Breast epithelium (tissue), 3 donors: ENCODE results near the gene RBM38.

ENCODE experiments used
- POLR2A ChIP-seq: fragments of 450-650 bp; IDR thresholded peaks from one replicate; pipeline ENCODE4 v1.6.1; 2016; ENCODE audit warnings: antibody characterized with exemption, mild to moderate bottlenecking, moderate library complexity
- TF ChIP-seq, protein P1 (sequence below), 3 donors: fragments of 450-650 bp; IDR thresholded peaks; one replicate each; pipeline ENCODE4 v1.5.1; 2016 to 2017; ENCODE audit warnings: antibody characterized with exemption in 3 of 3, mild to moderate bottlenecking in 3 of 3, moderate library complexity in 3 of 3

- TF ChIP-seq POLR2A, result no peak
- TF ChIP-seq, protein P1, sequence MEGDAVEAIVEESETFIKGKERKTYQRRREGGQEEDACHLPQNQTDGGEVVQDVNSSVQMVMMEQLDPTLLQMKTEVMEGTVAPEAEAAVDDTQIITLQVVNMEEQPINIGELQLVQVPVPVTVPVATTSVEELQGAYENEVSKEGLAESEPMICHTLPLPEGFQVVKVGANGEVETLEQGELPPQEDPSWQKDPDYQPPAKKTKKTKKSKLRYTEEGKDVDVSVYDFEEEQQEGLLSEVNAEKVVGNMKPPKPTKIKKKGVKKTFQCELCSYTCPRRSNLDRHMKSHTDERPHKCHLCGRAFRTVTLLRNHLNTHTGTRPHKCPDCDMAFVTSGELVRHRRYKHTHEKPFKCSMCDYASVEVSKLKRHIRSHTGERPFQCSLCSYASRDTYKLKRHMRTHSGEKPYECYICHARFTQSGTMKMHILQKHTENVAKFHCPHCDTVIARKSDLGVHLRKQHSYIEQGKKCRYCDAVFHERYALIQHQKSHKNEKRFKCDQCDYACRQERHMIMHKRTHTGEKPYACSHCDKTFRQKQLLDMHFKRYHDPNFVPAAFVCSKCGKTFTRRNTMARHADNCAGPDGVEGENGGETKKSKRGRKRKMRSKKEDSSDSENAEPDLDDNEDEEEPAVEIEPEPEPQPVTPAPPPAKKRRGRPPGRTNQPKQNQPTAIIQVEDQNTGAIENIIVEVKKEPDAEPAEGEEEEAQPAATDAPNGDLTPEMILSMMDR (IDR thresholded peaks at IDR 0.05), result no peak
Measured at GRCh38 chr20:57444394-57445048, 53.3 kb downstream of the RBM38 start.
